Smooth muscle cell (in vitro differentiated cells): ENCODE measurements around the gene FNDC3B. TPM values are rescaled to one million over a fixed set of nuclear protein-coding genes. Genes with fewer than 3 reads are reported as not detected.

Experiments
- DNase-seq: peaks from one replicate; lab custom pipeline; 2025; ENCODE audit not compliant: unreplicated experiment; lab: John Stamatoyannopoulos, UW
- H2AFZ ChIP-seq: fragments of 200-600 bp; sonication (generic); 2 replicates; pipeline ENCODE4 v1.6.0; 2016; ENCODE audit warnings: antibody characterized with exemption, low read depth, mild to moderate bottlenecking
- H3F3A ChIP-seq: fragments of 200-600 bp; sonication (generic); 2 replicates; pipeline ENCODE4 v1.6.0; 2017; ENCODE audit warnings: antibody characterized with exemption, low read depth
- H3K27ac ChIP-seq: fragments of 200-600 bp; sonication (generic); 2 replicates; pipeline ENCODE4 v1.5.1; 2016; ENCODE audit warnings: low read depth, mild to moderate bottlenecking
- H3K27me3 ChIP-seq: fragments of 200-600 bp; sonication (generic); 2 replicates; pipeline ENCODE4 v1.6.1; 2016; ENCODE audit warnings: low read depth, mild to moderate bottlenecking
- H3K36me3 ChIP-seq: fragments of 200-600 bp; sonication (generic); 2 replicates; pipeline ENCODE4 v1.5.1; 2016; ENCODE audit warnings: low read depth
- H3K4me1 ChIP-seq: fragments of 200-600 bp; sonication (generic); 2 replicates; pipeline ENCODE4 v1.5.1; 2016; ENCODE audit warnings: low read depth
- H3K4me2 ChIP-seq: fragments of 200-600 bp; sonication (generic); 2 replicates; pipeline ENCODE4 v1.6.0; 2016; ENCODE audit warnings: mild to moderate bottlenecking
- H3K4me3 ChIP-seq: fragments of 200-600 bp; sonication (generic); 2 replicates; pipeline ENCODE4 v1.5.1; 2016; ENCODE audit warnings: mild to moderate bottlenecking
- H3K79me2 ChIP-seq: fragments of 200-600 bp; sonication (generic); 2 replicates; pipeline ENCODE4 v1.6.0; 2016; ENCODE audit warnings: low read depth, mild to moderate bottlenecking
- H3K9ac ChIP-seq: fragments of 200-600 bp; sonication (generic); 2 replicates; pipeline ENCODE4 v1.6.0; 2016; ENCODE audit warnings: low read depth
- H3K9me3 ChIP-seq: fragments of 200-600 bp; sonication (generic); replicated peaks from 2 replicates; pipeline ENCODE4 v1.5.1; 2016; ENCODE audit warnings: low read depth
- H4K20me1 ChIP-seq: fragments of 200-600 bp; sonication (generic); 2 replicates; pipeline ENCODE4 v1.6.0; 2016; ENCODE audit warnings: low read depth
- CTCF ChIP-seq: fragments of 200-600 bp; sonication (generic); IDR thresholded peaks from 2 replicates; pipeline ENCODE4 v1.5.1; 2017; ENCODE audit warnings: borderline replicate concordance, mild to moderate bottlenecking, antibody characterized with exemption; ENCODE audit not compliant: insufficient read depth, poor library complexity, severe bottlenecking
- WGBS: methylation state at CpG from one replicate; pipeline ENCODE4 v1.1.7; 2016; ENCODE audit warnings: low lambda C conversion rate; 5-methylcytosine and 5-hydroxymethylcytosine counted together
- polyA plus RNA-seq: library from polyadenylated mRNA; unstranded; fragments of >200 nt; fragmentation: Nextera tagmentation; extraction: Ambion mirVana; gene quantifications from 2 replicates; pipeline ENCODE4 v1.2.1, GENCODE V29; 2016
- total RNA-seq: library from RNA; depleted of rRNA; stranded (reverse); fragments of >200 nt; gene quantifications from 2 replicates; pipeline ENCODE4 v1.2.3, GENCODE V29; 2014

Gene FNDC3B
- total and polyA plus RNA-seq, 2 experiments from 2014 or later = 149 to 294 TPM

GRCh38 chr3:172084871-172085556 lies 45.6 kb downstream of the FNDC3B start:
- no peaks in the 10 kb centered on the region for H3K27me3 ChIP-seq
- H2AFZ ChIP-seq = no peak overlapping the region
- H4K20me1 ChIP-seq = peaks cover 95% of the 10 kb centered on the region
- H3K27ac ChIP-seq = peak overlapping the region; percentile 96
- WGBS = 42% methylated on average over 5 of the region's 5 CpGs
- TF ChIP-seq CTCF = no peak
- peaks cover 64% of the 10 kb centered on the region for H3F3A ChIP-seq
- no peaks in the 10 kb centered on the region for H3K9me3 ChIP-seq
- H3K79me2 ChIP-seq = peaks cover 96% of the 10 kb centered on the region
- H3K36me3 ChIP-seq = no peaks in the 10 kb centered on the region
- H3K4me1 ChIP-seq = peaks cover 59% of the 10 kb centered on the region
- peak overlapping the region; percentile 2 for H3K4me3 ChIP-seq
- H3K4me2 ChIP-seq = peak overlapping the region; percentile 77
- no peak for DNase-seq
- peak overlapping the region; percentile 64 for H3K9ac ChIP-seq

- Histone ChIP-seq H3K4me1 (peaks cover 59% of the 10 kb centered on the region), H3K27me3 (no peaks in the 10 kb centered on the region), H3K79me2 (peaks cover 96% of the 10 kb centered on the region), H2AFZ (no peak overlapping the region), H3K9me3 (no peaks in the 10 kb centered on the region), H3K27ac (peak overlapping the region; percentile 96), H3K9ac (peak overlapping the region; percentile 64), H3K36me3 (no peaks in the 10 kb centered on the region), H4K20me1 (peaks cover 95% of the 10 kb centered on the region), H3K4me2 (peak overlapping the region; percentile 77), H3K4me3 (peak overlapping the region; percentile 2), H3F3A (peaks cover 64% of the 10 kb centered on the region)
- no peak for TF ChIP-seq CTCF
- DNase-seq = no peak
- WGBS = 44% methylated on average over 2 of the region's 2 CpGs
These were observed 46.1 kb downstream of the FNDC3B start for GRCh38 chr3:172085557-172085895.

GRCh38 chr3:172086071-172086470 lies 46.7 kb downstream of the FNDC3B start:
- H3K4me1 ChIP-seq = peaks cover 59% of the 10 kb centered on the region
- H3F3A ChIP-seq = peaks cover 62% of the 10 kb centered on the region
- H3K4me3 ChIP-seq = no peak overlapping the region
- no peak for TF ChIP-seq CTCF
- no peaks in the 10 kb centered on the region for H3K9me3 ChIP-seq
- peak overlapping the region; percentile 77 for H3K4me2 ChIP-seq
- 100% methylated on average over 1 of the region's 1 CpG for WGBS
- no peak for DNase-seq
- no peak overlapping the region for H2AFZ ChIP-seq
- H4K20me1 ChIP-seq = peaks cover 95% of the 10 kb centered on the region
- peak overlapping the region; percentile 64 for H3K9ac ChIP-seq
- H3K27ac ChIP-seq = peak overlapping the region; percentile 96
- H3K79me2 ChIP-seq = peaks cover 96% of the 10 kb centered on the region
- H3K36me3 ChIP-seq = no peaks in the 10 kb centered on the region
- H3K27me3 ChIP-seq = no peaks in the 10 kb centered on the region

GRCh38 chr3:172087198-172087597 lies 47.8 kb downstream of the FNDC3B start:
- Histone ChIP-seq H2AFZ (no peak overlapping the region), H3K9ac (peak overlapping the region; percentile 42), H3K9me3 (no peaks in the 10 kb centered on the region), H3K27me3 (no peaks in the 10 kb centered on the region), H3K27ac (peak overlapping the region; percentile 96), H3K79me2 (peaks cover 96% of the 10 kb centered on the region), H4K20me1 (peaks cover 95% of the 10 kb centered on the region), H3K36me3 (no peaks in the 10 kb centered on the region), H3K4me3 (no peak overlapping the region), H3K4me2 (peak overlapping the region; percentile 77), H3K4me1 (peaks cover 50% of the 10 kb centered on the region), H3F3A (peaks cover 63% of the 10 kb centered on the region)
- no peak for TF ChIP-seq CTCF
- no peak for DNase-seq
- WGBS = 77% methylated on average over 4 of the region's 4 CpGs
